HG03196 (cell line): Measurements from ENCODE around the gene MYL10.

Source experiments
- ATAC-seq: cut with Tn5 transposase; IDR thresholded peaks from one replicate; pipeline ENCODE4 v1.9.1; 2021; ENCODE audit not compliant: unreplicated experiment

Gene MYL10

DNA sequence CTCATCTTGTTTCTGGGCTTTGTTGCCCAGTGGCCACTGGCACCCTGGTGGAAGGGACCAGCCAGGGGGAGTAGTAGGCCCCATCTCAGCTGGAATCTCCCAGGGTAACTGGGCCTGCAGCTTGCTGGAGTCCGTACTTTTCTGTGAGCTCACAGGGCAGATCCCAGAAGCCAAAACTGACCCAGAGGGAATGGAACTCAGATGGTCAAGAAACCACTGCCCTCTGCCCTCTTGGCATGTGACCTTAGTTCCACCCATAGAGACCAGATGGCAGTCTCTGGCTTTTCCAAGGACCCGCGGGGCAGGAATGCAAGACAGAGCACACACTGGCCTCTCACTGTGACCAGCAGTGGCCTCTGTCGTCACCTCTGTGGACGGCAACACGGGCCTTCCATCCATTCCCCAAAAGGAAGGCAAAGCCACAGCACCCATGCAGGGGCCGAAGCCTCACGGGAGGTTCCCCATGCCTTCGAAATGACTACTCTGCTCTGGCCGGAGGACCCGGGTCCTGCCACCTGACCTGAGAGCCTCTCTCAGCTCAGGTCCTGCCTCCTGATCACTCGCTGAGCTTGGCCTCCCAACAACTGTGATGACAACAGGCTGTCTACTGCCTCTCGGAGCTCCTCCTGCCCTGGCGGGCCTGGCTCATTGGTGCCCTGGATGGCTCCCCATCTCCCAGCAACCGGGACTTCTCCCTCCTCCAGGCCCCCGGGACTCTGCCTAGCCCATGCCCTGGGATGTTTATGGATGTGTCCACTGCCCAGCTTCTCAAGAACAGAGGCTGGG, 29.9 kb downstream of the MYL10 start:
- ATAC-seq: no peak

DNA sequence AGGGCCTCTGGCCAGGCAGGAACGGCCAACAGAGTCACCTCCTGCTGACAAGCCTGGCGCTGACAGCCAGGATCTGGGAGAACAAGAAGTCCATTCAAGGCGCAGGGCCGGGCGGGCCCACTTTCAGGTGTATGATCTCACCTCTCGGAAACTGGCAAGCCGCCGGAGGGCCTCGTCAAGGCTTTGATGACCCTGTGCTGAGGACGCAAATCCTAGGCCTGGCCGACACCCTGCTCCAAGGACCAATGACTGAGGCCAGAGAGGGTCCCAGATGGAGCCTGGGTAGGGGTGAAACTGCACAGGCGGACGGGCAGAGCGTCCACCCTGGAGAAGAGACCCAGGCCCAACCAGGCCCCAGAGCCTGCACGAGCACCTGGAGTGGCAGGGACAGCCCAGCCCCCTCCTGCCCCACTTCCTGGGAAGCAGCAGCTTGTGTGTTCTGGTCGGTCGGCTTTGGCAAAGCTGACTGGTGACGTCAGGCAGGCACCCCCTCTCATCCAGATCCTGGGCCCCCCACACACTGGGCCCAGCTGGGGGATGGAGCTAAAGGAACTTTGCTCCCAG, 30.6 kb downstream of the MYL10 start:
- ATAC-seq: no peak

DNA sequence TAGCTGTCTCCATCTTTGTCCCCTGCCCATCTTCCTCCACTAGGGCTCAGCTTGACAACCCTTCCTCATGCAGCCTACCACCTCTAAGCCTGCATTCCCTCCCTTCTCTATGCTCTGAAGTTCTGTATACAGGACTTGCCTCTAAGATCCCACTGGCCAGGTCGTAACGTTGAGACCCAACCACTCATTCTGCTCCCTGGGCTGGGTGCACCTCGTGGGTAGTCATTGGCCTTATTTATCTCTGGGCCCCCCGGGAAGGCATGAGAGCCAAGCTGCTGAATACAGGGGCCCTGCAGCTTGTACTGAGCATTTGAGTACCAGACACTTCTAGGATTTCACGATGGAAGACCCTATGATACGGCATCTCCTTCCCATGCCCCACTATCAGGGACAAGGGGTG, 31.2 kb downstream of the MYL10 start:
- ATAC-seq: no peak

DNA sequence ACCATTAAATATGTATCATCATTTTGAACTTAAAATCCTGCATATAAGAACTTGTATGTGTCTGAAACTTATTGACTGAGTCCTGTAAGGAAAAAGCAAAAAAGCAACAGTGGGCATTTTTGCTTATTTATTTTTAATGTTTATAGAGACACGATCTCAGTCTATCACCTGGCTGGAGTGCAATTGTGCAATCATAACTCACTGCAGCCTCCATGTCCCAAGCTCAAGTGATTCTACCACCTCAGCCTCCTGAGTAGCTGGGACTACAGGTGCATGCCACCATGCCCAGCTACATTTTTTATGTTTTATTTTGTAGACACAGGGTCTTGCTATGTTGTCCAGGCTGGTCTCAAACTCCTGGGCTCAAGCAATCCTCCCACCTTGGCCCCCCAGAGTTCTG, 32.2 kb downstream of the MYL10 start:
- ATAC-seq: no peak

DNA sequence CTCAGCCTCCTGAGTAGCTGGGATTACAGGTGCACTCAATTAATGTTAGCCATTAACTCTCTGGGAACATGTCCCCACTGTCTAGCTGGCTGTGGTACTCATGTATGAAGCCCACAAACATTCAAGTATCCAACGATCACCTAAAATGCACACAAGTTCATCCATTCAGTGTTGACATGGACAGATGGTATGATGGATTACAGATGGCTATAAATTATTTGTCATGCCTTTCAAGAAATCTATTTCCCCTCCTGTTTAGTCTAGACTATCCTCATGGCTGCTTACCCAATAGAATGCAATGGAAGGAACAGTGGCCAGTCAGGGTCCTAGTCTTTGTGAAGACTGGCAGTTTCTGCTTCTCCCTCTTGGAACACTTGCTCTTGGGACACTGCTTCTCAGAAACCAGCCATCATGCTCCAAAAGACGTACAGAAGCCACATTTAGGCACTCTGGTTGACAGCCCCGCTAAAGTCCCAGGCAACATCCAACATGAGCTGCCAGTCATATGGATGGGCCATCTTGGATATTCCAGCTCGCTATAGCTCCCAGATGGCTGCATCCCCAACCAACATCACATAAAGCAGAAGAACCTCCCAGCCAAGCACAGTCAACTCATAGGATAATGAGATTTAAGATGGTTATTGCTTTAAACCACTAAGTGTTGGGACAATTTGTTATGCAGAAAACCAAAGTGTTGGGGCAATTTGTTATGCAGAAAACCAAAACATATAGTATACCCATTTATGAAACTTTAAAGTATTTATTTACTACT, 33.1 kb downstream of the MYL10 start:
- ATAC-seq: no peak

DNA sequence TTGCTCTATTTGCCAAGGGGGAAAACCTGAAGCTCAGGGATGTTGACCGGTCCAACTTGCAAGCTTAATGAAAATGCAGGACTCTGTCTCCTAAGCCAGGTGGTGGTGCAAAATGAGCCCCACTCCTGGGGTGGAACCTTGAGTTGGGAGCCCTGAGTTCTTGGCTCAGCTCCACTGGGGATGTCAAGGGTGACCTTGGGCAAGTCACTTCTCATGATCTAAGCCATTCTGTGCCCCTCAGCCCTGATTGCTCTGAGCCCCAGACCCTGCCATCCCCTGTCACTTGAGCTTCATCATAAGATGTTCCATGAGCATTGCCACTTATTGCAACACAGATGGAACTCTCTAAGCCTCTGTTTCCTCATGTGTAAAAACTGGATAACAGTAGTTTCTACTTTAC, 33.9 kb downstream of the MYL10 start:
- no peak for ATAC-seq

DNA sequence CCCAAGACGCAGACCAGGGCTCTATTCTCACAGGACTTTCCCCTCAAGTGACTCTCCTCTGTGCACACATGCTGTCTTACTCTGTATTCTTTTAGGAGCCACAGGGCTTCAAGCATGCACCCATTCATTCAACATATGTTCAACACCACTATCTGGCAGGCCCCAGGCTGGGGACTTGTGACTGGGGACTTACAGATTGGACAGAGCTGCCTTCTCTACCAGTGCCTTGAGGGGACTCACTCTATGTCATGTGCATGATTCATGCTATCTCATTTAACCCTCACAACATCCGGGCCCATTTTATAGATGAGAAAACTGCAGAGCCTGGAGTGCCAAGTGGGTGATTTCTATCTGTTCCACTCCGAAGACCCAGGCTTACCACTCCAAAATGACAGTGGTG, 34.3 kb downstream of the MYL10 start:
- ATAC-seq: no peak

DNA sequence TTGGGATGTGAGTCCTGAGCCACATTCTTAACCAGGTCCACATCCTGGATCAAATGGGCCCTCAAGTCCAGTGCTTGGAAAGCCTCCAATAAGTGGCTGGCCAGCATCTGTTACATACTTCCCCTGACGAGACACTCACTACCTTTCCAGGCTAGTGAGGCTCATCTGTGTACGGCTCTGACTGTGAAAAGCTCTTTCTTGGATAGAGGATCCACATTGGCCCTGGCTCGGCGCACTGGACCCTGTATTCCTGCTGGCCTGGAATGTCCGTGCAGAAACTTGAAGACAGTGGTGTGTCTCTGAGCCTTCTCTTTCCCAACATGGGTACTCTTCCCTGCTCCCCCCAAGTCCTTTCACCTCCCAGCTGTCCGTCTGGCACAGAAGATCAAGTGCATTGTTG, 35.5 kb downstream of the MYL10 start:
- no peak for ATAC-seq

DNA sequence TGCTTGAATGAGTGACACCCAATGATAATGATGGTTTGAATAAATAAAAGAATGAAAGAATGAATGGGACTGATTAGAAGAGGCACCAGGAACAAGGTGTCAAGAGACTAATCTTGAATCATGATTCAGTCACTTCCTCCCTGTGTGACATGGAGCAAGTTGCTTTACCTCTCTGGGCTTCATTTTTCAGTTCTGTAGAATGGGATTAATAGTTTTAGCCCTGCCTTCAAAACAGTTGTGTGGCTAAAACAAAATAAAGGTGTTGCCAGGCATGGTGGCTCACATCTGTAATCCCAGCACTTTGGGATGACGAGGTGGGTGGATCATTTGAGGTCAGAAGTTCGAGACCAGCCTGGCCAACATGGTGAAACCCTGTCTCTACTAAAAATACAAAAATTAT, 37.6 kb downstream of the MYL10 start:
- no peak for ATAC-seq

DNA sequence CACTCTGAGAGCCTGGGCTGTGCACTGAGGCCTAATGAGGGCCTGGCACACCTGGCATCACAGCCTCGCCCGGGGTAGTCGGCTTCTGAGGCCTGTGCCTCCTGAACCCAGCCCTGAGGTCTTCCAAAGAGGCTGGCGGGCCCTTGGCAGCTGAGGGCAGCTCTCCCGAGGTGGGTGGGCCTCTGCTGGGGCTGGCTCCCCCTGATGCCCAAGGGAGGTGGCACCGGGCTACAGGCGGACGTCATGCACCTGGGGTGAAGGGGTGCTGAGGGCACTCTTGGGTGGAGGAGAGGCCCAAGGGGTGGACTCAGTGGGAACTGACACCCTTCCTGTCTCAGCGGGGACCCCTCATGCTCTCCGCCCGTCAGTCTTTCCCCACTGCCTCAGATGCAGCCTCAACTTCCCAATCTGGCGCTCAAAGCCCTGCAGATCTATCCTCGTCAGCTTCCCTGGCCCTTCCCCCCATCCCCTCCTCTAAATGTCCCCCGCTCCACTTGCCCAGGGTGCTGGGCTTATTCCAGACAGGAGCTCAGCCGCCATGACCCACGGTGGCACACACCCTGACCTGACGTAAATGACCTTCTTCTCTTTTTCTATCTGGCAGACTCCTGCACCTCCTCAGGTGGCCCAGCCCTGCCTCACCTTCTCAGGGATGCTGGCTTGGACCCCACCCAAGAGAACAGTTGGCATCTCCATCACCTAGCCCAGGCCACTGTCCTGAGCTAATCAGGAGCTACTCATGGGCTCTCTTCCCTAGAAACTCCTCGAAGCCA, 38.2 kb downstream of the MYL10 start:
- no peak for ATAC-seq

DNA sequence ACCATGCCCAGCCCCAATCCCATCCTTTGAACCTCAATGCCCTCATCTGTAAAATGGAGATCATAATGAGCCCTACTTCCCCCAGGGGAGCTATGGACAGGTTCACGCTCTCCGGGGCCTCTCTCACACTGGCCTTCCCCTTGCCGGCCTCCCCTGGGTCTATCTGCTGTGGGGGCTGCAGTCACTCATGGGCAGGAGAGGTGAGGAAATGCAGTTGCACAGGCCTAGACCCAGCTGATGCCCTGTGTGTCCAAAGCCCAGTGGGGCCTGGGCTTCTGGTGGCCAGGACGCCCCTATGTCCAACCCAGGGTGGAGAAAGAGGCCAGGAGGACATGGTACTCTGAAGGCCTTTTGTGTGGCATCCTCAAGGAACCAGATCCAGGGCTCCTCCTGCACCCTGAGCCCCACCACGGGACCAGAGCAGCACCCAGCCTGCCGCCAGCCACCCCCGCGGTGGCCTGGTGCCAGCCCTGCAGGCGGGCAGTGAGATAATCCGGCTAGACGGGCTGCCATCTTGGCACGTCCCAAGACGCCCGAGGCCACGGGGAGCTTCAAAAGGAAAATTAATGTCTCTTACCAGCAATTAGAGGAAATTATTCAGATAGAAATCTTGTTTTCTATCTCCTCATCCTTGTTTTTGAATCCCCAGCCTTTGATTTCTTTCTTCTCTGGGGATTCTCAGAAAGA, 39.0 kb downstream of the MYL10 start:
- ATAC-seq: no peak

DNA sequence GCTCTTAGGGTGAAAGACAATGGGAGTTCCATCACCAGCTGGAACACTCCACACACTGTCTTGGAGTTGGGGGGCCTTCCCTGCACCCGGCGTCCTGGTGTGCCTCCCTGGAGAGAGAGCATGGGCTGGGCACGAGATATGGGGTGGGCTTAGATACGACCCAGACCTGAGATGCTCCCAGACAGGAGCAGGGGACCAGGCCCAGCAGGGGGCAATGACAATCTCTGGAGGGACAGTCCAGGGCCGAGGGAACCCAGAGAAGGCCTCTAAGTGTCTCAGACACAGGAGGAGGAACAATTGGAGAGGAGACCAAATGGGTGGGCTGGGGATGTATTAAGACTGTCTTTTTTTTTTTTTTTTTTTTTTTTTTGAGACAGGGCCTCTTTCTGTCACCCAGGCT, 40.0 kb downstream of the MYL10 start:
- ATAC-seq: no peak

DNA sequence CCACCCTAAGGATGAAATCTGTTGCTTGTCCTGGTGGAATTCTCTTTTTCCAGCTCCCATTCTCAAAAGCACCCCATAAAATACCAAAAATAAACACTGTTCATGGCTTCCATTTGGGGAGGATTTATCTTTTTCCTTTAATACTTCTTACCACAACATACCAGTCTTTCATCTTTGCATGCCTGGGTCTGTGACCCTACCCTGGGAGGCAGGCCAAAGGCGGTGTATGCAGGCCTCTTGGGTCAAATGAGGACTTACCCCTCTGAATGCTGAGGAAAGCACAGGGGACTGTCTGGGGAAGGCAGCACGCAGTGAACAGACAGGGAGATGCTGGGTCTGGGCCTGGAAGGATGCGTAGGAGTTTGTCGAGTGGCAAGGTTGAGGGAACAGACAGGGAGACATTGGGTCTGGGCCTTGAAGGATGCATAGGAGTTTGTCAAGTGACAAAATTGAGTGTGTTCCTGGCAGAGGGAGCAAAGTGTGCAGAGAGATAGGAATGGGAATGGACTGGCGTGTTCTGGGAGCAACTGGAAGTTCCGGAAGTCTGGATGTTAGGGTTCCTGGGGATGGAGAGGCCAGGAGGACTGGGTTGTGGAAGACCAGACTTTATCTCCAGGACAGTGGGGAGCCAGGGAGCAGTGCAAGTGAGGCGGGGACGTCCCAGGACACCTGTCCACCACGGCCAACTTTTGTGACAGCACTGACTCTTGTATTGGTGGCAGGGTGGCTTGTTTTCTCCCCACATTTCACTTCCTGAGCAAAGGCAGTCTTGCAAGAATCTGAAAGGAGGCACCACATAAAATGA, 40.8 kb downstream of the MYL10 start:
- no peak for ATAC-seq

DNA sequence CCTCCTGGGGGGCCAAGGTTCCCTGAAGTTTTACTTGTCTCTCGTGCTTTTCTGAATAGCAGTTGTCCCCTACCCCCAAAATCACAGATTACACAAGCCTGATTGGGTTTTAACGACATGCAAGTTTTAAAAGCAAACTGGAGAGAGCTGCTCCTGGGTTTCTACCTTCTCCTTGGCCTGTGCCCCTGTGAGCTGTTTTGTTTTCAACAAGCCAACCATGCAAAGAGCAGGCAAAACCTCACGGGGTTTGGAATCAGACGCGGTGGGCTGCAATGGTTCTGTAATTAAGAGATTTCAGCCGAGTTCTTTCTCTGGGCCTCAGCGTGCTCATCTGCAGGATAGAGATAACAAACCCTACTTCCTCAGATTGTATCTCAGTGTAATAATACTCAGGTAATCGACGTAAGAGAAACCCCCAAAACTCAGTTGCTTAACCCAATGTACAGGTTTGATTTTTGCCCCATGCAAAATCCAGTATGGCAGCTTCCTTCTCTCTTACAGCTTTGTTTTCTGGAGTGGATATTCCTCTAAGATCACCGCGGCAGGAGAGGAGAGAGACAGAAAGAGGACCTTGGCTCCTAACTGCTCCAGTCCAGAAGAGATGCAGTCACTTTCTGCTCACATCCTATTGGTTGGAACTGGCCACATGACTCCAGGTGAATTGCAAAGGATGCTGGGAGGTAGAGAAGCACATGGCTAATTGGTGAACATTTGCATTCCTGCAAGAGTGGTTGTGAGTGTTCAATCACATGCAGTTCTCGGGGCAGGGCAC, 42.0 kb downstream of the MYL10 start:
- ATAC-seq: no peak

DNA sequence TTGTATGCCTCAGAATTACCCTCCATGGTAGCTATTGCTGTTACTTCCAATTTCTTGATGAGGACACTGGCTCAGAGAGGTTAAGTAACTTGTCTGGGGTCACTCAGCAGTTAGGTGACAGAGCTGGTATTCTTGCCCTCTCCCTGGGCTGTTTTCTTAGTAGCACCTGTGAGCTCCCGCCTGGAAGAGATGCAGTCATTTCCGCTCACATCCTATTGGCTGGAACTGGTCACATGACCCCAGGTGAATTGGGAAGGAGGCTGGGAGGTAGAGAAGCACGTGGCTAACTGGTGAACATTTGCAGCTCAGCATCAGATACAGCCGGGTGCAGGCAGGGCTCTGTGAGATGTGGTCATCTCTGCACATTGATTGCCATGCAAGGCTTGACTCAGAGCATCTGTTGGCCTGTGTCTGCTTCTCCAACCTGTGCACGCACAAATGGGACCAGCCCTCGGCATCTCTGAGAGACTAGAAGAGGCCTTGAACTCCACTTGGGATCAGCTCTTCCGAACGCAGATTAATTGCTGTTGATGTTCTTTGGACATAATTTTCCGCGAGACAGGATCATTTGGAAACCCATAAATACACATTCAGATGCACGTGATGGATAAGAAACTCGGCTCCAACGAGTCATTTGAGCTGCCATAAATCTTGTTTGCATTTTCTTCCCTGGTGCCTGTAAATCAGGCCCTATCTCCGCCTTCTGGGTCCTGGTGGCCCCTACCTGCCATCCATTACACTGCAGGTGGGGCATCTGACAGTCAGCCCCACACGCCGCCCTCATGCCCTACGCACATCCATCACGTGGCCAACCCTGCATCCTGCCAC, 42.8 kb downstream of the MYL10 start:
- ATAC-seq: no peak

DNA sequence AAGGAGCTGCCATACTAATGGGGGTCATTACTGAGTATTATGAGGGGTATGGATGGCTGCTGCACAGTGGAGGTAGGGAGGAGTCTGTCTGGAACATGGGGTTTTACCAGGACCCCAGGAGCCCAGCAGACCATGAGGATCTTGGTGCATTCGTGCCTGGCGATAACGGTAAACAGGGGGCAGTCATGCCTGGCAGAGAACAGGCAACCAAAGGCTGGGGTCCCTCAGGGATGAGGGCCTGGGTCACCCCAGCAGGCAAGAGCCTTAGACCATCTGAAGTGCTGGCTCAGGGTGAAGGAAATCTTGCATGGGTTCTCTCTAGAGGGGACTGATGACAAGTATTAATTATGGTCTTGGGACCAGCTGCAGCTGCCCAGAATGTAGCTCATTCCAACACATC, 46.1 kb downstream of the MYL10 start:
- no peak for ATAC-seq

DNA sequence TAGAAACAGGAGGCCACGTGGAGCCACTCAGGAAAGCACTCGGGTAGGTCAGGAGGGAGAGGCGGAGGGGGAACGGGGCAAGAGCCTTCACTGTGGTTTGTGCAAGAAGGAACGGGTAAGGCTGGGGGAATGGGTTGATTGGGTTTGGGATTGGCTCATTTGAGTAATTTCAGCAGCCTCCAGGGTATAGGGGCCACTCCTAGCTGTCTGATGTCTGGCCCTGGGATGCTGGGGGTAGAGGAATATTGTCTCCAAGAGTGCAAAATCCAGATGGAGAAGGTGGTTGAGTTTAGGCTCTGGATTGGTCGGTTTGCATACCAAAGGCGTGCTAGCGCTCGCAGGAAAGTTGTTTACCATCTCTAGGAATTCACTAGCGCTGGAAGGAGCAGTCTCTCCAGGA, 47.2 kb downstream of the MYL10 start:
- ATAC-seq: no peak

DNA sequence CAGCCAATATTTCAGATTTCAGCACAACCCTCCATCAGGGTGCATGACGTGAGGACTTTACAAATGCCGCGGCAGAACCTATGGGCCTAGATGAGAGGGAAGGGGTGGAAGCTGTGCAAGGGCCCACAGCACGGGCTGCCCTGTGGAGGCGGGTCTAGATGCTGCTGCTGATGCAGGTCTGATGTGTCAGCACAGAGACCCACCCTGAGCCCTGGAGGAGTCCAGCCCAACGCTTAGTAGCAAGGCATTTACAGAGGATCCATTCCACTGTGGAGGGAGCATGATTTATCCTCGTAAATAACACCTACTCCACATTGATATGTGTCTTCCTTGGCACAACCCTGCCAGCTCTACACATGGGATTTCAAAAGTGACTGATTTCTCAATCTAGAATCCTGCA, 48.5 kb downstream of the MYL10 start:
- no peak for ATAC-seq

DNA sequence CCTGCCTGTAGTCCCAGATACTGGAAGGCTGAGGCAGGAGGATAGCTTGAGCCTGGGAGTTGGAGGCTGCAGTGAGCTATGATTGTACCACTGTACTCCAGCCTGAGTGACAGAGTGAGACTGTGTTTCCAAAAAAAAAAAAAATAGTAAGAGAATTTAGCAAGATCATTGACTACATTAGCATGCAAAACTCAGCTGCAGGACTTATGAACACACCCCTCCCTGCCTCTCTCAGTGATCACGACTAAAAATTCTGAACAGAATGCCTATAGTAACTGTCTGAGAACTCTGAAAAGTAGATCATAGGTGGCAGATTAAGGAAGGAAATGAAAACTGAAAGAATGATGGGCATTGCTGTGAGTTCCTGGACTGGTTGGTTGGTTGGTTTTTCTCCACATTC, 50.5 kb downstream of the MYL10 start:
- no peak for ATAC-seq
